ENCODE measurements around the gene CCDC71L. TPM values are rescaled to one million over a fixed set of nuclear protein-coding genes. Genes with fewer than 3 reads are reported as not detected.

Gene CCDC71L
- total RNA-seq, 1 donor from 2014 or later = 38.9 TPM

DNA sequence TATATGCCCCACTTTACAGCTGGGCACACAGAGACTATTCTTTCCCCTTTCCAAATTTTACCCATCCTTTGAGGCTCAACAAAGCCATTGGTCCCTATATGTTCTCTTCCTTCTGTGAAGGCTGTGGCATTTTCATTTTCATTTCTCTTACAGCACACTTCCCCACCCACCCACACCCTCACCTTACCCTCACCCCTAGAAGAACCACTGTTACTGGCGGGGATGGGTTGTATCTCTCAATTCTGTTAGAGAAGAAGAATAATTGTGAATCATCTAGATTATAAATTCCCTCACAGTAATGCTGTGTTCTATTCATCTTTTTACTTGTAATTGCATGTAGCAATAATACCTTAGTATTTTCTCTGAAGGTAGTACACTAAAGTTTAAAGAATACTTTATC lies 10.2 kb upstream of the CCDC71L start:
- no peak overlapping the region for H3K4me3 Mint-ChIP-seq (ENCODE audit: unreplicated experiment)
- H3K4me1 Mint-ChIP-seq (ENCODE audit: low read depth, unreplicated experiment) = no peaks in the 10 kb centered on the region
- no peak overlapping the region for H3K27ac Mint-ChIP-seq (ENCODE audit: unreplicated experiment)
- DNase-seq = no peak
- H3K9me3 Mint-ChIP-seq (ENCODE audit: unreplicated experiment) = no peaks in the 10 kb centered on the region
- no peaks in the 10 kb centered on the region for H3K36me3 Mint-ChIP-seq (ENCODE audit: unreplicated experiment)
- H3K27me3 Mint-ChIP-seq (ENCODE audit: unreplicated experiment) = peaks cover 1% of the 10 kb centered on the region
- TF ChIP-seq, protein P1, sequence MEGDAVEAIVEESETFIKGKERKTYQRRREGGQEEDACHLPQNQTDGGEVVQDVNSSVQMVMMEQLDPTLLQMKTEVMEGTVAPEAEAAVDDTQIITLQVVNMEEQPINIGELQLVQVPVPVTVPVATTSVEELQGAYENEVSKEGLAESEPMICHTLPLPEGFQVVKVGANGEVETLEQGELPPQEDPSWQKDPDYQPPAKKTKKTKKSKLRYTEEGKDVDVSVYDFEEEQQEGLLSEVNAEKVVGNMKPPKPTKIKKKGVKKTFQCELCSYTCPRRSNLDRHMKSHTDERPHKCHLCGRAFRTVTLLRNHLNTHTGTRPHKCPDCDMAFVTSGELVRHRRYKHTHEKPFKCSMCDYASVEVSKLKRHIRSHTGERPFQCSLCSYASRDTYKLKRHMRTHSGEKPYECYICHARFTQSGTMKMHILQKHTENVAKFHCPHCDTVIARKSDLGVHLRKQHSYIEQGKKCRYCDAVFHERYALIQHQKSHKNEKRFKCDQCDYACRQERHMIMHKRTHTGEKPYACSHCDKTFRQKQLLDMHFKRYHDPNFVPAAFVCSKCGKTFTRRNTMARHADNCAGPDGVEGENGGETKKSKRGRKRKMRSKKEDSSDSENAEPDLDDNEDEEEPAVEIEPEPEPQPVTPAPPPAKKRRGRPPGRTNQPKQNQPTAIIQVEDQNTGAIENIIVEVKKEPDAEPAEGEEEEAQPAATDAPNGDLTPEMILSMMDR (IDR thresholded peaks at IDR 0.05; ENCODE audit: partially characterized antibody, unreplicated experiment) = no peak

DNA sequence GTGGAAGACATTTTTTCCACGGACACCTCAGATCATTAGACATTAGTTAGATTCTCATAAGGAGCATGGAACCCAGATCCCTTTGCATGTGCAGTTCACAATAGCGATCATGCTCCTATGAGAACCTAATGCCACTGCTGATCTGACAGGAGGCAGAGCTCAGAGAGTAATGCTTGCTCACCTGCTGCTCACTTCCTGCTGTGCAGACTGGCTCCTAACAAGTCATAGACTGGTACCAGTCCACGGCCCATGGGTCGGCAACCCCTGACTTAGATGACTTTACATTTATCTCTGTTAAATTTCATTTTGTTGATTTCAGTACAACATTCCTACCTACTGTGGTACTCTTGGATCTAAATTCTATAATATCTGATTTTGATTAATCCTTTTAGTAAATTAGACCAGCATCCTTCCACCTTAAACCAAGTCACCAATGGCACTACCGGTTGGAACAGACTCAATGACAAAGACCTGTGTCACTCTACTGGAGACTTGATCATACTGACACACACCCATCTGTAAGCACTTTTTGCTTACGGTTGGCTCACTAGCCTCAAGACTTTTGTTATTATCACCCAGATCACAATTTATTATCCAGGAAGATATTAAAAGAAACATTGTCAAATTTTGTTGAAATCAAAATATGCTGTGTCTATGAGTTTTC lies 8.0 kb upstream of the CCDC71L start:
- Mint-ChIP-seq H3K27me3 (ENCODE audit: unreplicated experiment) (peaks cover 1% of the 10 kb centered on the region), H3K27ac (ENCODE audit: unreplicated experiment) (no peak overlapping the region), H3K9me3 (ENCODE audit: unreplicated experiment) (no peaks in the 10 kb centered on the region), H3K4me3 (ENCODE audit: unreplicated experiment) (no peak overlapping the region), H3K36me3 (ENCODE audit: unreplicated experiment) (no peaks in the 10 kb centered on the region), H3K4me1 (ENCODE audit: low read depth, unreplicated experiment) (no peaks in the 10 kb centered on the region)
- TF ChIP-seq, protein P1 (IDR thresholded peaks at IDR 0.05; ENCODE audit: partially characterized antibody, unreplicated experiment) = no peak
- no peak for DNase-seq

- Mint-ChIP-seq H3K27ac (ENCODE audit: unreplicated experiment) (no peak overlapping the region), H3K27me3 (ENCODE audit: unreplicated experiment) (peaks cover 2% of the 10 kb centered on the region), H3K36me3 (ENCODE audit: unreplicated experiment) (no peaks in the 10 kb centered on the region), H3K4me1 (ENCODE audit: low read depth, unreplicated experiment) (no peaks in the 10 kb centered on the region), H3K4me3 (ENCODE audit: unreplicated experiment) (no peak overlapping the region), H3K9me3 (ENCODE audit: unreplicated experiment) (peaks cover under 1% of the 10 kb centered on the region)
- DNase-seq = no peak
- TF ChIP-seq, protein P1 (IDR thresholded peaks at IDR 0.05; ENCODE audit: partially characterized antibody, unreplicated experiment) = no peak
Measured at GRCh38 chr7:106666353-106666752, 5.4 kb upstream of the CCDC71L start.

DNA sequence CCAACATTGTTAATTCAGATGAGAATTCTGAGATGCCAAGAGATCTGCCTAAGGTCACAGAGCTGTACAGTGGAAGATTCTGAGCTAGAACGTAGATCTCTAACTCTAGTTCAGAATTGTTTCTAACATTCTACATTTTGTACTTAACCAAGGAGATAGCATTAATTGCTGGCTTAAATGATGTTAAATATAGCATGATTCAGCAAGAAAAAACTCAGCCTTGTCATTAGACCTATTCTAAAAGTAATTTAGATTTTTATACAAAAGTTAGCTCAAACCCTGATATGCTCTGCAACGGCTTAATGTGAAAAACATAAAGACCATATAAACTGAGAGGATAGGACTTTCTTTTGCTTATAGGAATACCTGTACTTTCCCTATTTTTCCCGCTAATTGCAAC lies 3.4 kb upstream of the CCDC71L start:
- Mint-ChIP-seq H3K27me3 (ENCODE audit: unreplicated experiment) (peaks cover 11% of the 10 kb centered on the region), H3K9me3 (ENCODE audit: unreplicated experiment) (peaks cover 8% of the 10 kb centered on the region), H3K36me3 (ENCODE audit: unreplicated experiment) (no peaks in the 10 kb centered on the region), H3K4me3 (ENCODE audit: unreplicated experiment) (no peak overlapping the region), H3K27ac (ENCODE audit: unreplicated experiment) (no peak overlapping the region), H3K4me1 (ENCODE audit: low read depth, unreplicated experiment) (no peaks in the 10 kb centered on the region)
- TF ChIP-seq, protein P1 (IDR thresholded peaks at IDR 0.05; ENCODE audit: partially characterized antibody, unreplicated experiment) = no peak
- DNase-seq = no peak

GRCh38 chr7:106659963-106660861 lies 746 bp downstream of the CCDC71L start:
- H3K4me1 Mint-ChIP-seq (ENCODE audit: low read depth, unreplicated experiment) = peaks cover 3% of the 10 kb centered on the region
- peaks cover 11% of the 10 kb centered on the region for H3K27me3 Mint-ChIP-seq (ENCODE audit: unreplicated experiment)
- H3K27ac Mint-ChIP-seq (ENCODE audit: unreplicated experiment) = peak overlapping the region; percentile 90
- DNase-seq = peak; percentile 89
- peaks cover 8% of the 10 kb centered on the region for H3K9me3 Mint-ChIP-seq (ENCODE audit: unreplicated experiment)
- peak overlapping the region; percentile 91 for H3K4me3 Mint-ChIP-seq (ENCODE audit: unreplicated experiment)
- TF ChIP-seq, protein P1 (IDR thresholded peaks at IDR 0.05; ENCODE audit: partially characterized antibody, unreplicated experiment) = peak; percentile 79
- no peaks in the 10 kb centered on the region for H3K36me3 Mint-ChIP-seq (ENCODE audit: unreplicated experiment)

All from glutamatergic neuron (in vitro differentiated cells).